ENCODE data around the gene ACAP3. TPM values are rescaled to one million over a fixed set of nuclear protein-coding genes. Genes with fewer than 3 reads are reported as not detected.

The ACAP3 gene
- total and polyA plus RNA-seq, 2 of the 4 experiments (the other 2 are of a cell fraction) = 13.3 to 58.2 TPM

- H3K4ac ChIP-seq (ENCODE audit: low read depth, low read length) = no peak overlapping the region
Observed at GRCh38 chr1:1299686-1300351, 7.9 kb downstream of the ACAP3 start.

More at GRCh38 chr1:1299686-1300351, 7.9 kb downstream of the ACAP3 start:
- Histone ChIP-seq H4K20me1 (ENCODE audit: insufficient read depth, low read length) (peaks cover 33% of the 10 kb centered on the region), H3K18ac (ENCODE audit: low read depth, low read length) (no peak overlapping the region), H3K4me2 (ENCODE audit: low read depth, low read length) (no peak overlapping the region), H3K27me3 (ENCODE audit: control insufficient read depth, insufficient read depth, low read length) (no peaks in the 10 kb centered on the region), H3K23ac (ENCODE audit: low read depth, low read length) (no peak overlapping the region), H2AK9ac (replicated peaks; ENCODE audit: low read depth, low read length, poor library complexity) (no peak overlapping the region), H3K14ac (replicated peaks; ENCODE audit: low read depth, low read length) (no peak overlapping the region), H2BK20ac (ENCODE audit: low read depth, low read length) (no peak overlapping the region), H3K4me3 (ENCODE audit: insufficient read depth, low read depth, low read length) (no peak overlapping the region), H2AK5ac (ENCODE audit: low read depth, low read length) (no peak overlapping the region), H3K4me1 (ENCODE audit: control insufficient read depth, insufficient read depth, low read length) (peaks cover 6% of the 10 kb centered on the region), H3K36me3 (ENCODE audit: control insufficient read depth, insufficient read depth, low read length) (peaks cover 29% of the 10 kb centered on the region), H3K9me3 (ENCODE audit: control insufficient read depth, insufficient read depth, low read length) (no peaks in the 10 kb centered on the region), H3K79me1 (ENCODE audit: low read depth in 1 of 2, low read length in 2 of 2) (peaks cover 3 to 30% of the 10 kb centered on the region in 2 experiments; a peak in 3 of 4 replicates), H3K9me1 (ENCODE audit: insufficient read depth, low read length) (no peaks in the 10 kb centered on the region), H2AFZ (replicated peaks; ENCODE audit: low read length, poor library complexity) (no peak overlapping the region), H2BK15ac (ENCODE audit: low read depth, low read length) (no peak overlapping the region), H4K91ac (ENCODE audit: insufficient read depth, low read depth, low read length) (no peak overlapping the region), H3K56ac (ENCODE audit: extremely low read depth, insufficient read depth, low read length) (no peak overlapping the region), H3K27ac (ENCODE audit: insufficient read depth, low read length) (no peak overlapping the region), H2BK5ac (ENCODE audit: low read depth, low read length, poor library complexity, severe bottlenecking) (no peak overlapping the region), H3K9ac (ENCODE audit: low read depth, low read length) (no peak overlapping the region), H2BK120ac (ENCODE audit: low read depth, low read length) (no peak overlapping the region), H4K8ac (ENCODE audit: low read depth in 2 of 2, low read length in 2 of 2) (no peak overlapping the region), H4K5ac (ENCODE audit: low read depth, low read length) (no peak overlapping the region)
- BruUV-seq (replicated peaks) = no TSS peak
- WGBS, 2 experiments (ENCODE audit: extremely low coverage in 2 of 2, insufficient read length in 1 of 2) = 90% methylated on average over 4 of the region's 22 CpGs; no CpG with 5 or more reads in 1 of the 2 experiments
- DNase-seq (no peak), ATAC-seq (ENCODE audit: low read depth) (no peak)
- ChIA-PET CTCF (interaction anchor here (0.6 kb wide), 1 partner anchor 287 kb away, joined by 4 read pairs; no protein-coding TSS in a partner anchor), POLR2A (ENCODE audit: unreplicated experiment) (interaction anchor here (0.6 kb wide), 1 partner anchor 10 kb away, joined by 4 read pairs; no protein-coding TSS in a partner anchor)
- intact Hi-C loops (cut with micrococcal nuclease) = no loop called here
- no peak for TF ChIP-seq RFX5 (IDR thresholded peaks at IDR 0.05; ENCODE audit: low read depth, low read length)
- peak; percentile 13; the same call in 1 of the 2 replicates for TF ChIP-seq CTCF (conservative IDR thresholded peaks at IDR 0.05; ENCODE audit: low read depth, low read length)
- TF ChIP-seq FOS (IDR thresholded peaks at IDR 0.05; ENCODE audit: low read depth, low read length) = no peak
- TF ChIP-seq NFE2L2 (IDR thresholded peaks at IDR 0.05; ENCODE audit: low read depth, low read length) = no peak
- TF ChIP-seq POLR2A (IDR thresholded peaks at IDR 0.05; ENCODE audit: low read depth, low read length) = no peak
- no peak for TF ChIP-seq BHLHE40 (IDR thresholded peaks at IDR 0.05; ENCODE audit: low read depth, low read length)
- in situ Hi-C loops (cut with MboI; ENCODE audit: low sequenced_read_pairs) = no loop called here
- dilution Hi-C loops (cut with HindIII; ENCODE audit: low sequenced_read_pairs, unreplicated experiment) = no loop called here
